T follicular helper cell (primary cell): ENCODE data around the gene CFAP54.
"Not testable (repeated sequence)": the region's sequence is repeated elsewhere in the genome, so short reads cannot be mapped to it uniquely, and the experiment has no call there.

Experiments used
- DNase-seq: peaks from one replicate; pipeline ENCODE4 v3.0.0-alpha.2; 2020; ENCODE audit warnings: low read depth

The CFAP54 gene

GRCh38 chr12:96635844-96636243, 146.5 kb downstream of the CFAP54 start:
- DNase-seq: no peak

- no peak for DNase-seq
Measured at GRCh38 chr12:96636895-96637294, 147.5 kb downstream of the CFAP54 start.

- no peak for DNase-seq
Measured at GRCh38 chr12:96648923-96649322, 159.5 kb downstream of the CFAP54 start.

GRCh38 chr12:96652870-96653269, 163.5 kb downstream of the CFAP54 start:
- DNase-seq: no peak

- no peak for DNase-seq
Measured at GRCh38 chr12:96658075-96658474, 168.7 kb downstream of the CFAP54 start.

- DNase-seq: no peak
Measured at GRCh38 chr12:96669786-96670185, 180.4 kb downstream of the CFAP54 start.

GRCh38 chr12:96670334-96670899, 181.0 kb downstream of the CFAP54 start:
- DNase-seq: no peak

- DNase-seq: not testable (repeated sequence)
Measured at GRCh38 chr12:96675519-96675918, 186.1 kb downstream of the CFAP54 start.

GRCh38 chr12:96677363-96677762, 188.0 kb downstream of the CFAP54 start:
- no peak for DNase-seq

GRCh38 chr12:96687719-96688118, 198.3 kb downstream of the CFAP54 start:
- DNase-seq: no peak

GRCh38 chr12:96698521-96698920, 209.1 kb downstream of the CFAP54 start:
- no peak for DNase-seq

GRCh38 chr12:96698965-96699364, 209.6 kb downstream of the CFAP54 start:
- DNase-seq: no peak

GRCh38 chr12:96701856-96702255, 212.5 kb downstream of the CFAP54 start:
- DNase-seq: no peak

- no peak for DNase-seq
Measured at GRCh38 chr12:96710127-96710745, 220.9 kb downstream of the CFAP54 start.

GRCh38 chr12:96711364-96711763, 222.0 kb downstream of the CFAP54 start:
- DNase-seq: no peak

- DNase-seq: no peak
Measured at GRCh38 chr12:96714199-96714598, 224.8 kb downstream of the CFAP54 start.

- no peak for DNase-seq
Measured at GRCh38 chr12:96719660-96720362, 230.4 kb downstream of the CFAP54 start.

GRCh38 chr12:96720363-96720705, 231.0 kb downstream of the CFAP54 start:
- DNase-seq: no peak

- not testable (repeated sequence) for DNase-seq
Measured at GRCh38 chr12:96729466-96729865, 240.1 kb downstream of the CFAP54 start.

- DNase-seq: no peak
Measured at GRCh38 chr12:96729886-96730285, 240.5 kb downstream of the CFAP54 start.

- no peak for DNase-seq
Measured at GRCh38 chr12:96743606-96744005, 254.2 kb downstream of the CFAP54 start.

- no peak for DNase-seq
Measured at GRCh38 chr12:96749999-96750398, 260.6 kb downstream of the CFAP54 start.

- DNase-seq: no peak
Measured at GRCh38 chr12:96751626-96752025, 262.2 kb downstream of the CFAP54 start.

GRCh38 chr12:96752211-96752610, 262.8 kb downstream of the CFAP54 start:
- DNase-seq: no peak
